ENCODE measurements around the gene CKS1B. TPM values are rescaled to one million over a fixed set of nuclear protein-coding genes. Genes with fewer than 3 reads are reported as not detected.
A peak's percentile ranks its signal among the peaks of the same experiment; 100 is the strongest.

Gene CKS1B
- total and polyA plus RNA-seq, 9 of the 15 experiments (the other 6 are each of a cell fraction or from before 2014, with no cell fraction given) = 215 to 1,103 (median 460) TPM

DNA sequence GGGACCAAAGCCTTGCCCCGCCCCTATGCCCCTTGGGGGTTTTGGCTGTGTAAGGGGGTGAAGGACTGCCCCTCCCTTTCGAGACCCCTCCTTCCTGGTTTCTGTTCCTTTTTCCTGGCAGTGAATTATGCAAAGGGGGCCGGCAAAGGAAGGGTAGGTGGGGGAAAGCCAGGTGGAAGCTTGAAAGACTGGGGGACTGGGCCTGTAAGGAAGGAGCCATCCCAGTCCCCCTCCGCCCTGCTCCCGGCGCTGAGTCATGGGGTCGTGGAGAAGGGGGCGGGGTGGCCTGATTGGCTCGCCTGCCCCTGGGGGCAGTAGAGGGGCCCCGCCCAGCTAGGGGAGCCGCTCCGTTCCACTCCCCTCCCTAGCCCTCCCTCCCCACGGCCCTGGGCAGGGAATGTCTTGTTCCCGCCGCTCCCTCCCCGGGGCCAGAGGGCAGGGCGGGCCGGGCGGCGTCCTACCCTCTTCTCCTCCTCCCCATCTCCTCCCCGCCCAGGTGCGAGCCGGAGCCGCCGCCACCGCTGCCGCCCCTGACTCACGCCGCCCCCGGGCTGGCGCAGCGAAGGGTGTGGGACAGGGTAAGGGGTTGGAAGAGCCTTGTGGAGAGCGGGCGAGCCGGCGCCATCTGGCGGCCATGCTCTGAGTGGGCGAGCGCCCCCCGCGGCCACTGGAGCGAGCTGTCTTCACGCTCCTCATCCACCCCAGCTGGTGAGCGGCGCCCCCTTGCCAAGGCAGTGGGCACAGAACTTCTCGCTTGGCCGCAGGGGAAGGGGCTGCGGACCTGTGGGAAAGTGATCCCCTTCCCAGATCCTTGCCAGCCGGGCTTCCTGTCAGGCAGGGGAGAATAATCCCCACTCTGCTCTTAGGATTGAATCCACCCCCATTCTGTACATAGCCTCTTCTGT, 42.8 kb downstream of the CKS1B start (continued):
- TF ChIP-seq, protein P1, sequence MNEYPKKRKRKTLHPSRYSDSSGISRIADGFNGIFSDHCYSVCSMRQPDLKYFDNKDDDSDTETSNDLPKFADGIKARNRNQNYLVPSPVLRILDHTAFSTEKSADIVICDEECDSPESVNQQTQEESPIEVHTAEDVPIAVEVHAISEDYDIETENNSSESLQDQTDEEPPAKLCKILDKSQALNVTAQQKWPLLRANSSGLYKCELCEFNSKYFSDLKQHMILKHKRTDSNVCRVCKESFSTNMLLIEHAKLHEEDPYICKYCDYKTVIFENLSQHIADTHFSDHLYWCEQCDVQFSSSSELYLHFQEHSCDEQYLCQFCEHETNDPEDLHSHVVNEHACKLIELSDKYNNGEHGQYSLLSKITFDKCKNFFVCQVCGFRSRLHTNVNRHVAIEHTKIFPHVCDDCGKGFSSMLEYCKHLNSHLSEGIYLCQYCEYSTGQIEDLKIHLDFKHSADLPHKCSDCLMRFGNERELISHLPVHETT (CRISPR knock-in tag; conservative IDR thresholded peaks at IDR 0.05 in 1 of 2, IDR thresholded peaks at IDR 0.05 in 1 of 2) = 0 out of 4 replicates have a peak, but pooled peaks of 1 of the 2 experiments have one; percentile 54
- TF ChIP-seq HIVEP1 (CRISPR knock-in tag; IDR thresholded peaks at IDR 0.05) = no peak
- TF ChIP-seq, protein P2, sequence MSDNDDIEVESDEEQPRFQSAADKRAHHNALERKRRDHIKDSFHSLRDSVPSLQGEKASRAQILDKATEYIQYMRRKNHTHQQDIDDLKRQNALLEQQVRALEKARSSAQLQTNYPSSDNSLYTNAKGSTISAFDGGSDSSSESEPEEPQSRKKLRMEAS (CRISPR knock-in tag; IDR thresholded peaks at IDR 0.05) = peak; percentile 79
- TF ChIP-seq, protein P3, sequence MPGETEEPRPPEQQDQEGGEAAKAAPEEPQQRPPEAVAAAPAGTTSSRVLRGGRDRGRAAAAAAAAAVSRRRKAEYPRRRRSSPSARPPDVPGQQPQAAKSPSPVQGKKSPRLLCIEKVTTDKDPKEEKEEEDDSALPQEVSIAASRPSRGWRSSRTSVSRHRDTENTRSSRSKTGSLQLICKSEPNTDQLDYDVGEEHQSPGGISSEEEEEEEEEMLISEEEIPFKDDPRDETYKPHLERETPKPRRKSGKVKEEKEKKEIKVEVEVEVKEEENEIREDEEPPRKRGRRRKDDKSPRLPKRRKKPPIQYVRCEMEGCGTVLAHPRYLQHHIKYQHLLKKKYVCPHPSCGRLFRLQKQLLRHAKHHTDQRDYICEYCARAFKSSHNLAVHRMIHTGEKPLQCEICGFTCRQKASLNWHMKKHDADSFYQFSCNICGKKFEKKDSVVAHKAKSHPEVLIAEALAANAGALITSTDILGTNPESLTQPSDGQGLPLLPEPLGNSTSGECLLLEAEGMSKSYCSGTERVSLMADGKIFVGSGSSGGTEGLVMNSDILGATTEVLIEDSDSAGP (CRISPR knock-in tag; IDR thresholded peaks at IDR 0.05) = peak; percentile 52; the same call in 1 of the 2 replicates
- no peak for TF ChIP-seq DACH1 (IDR thresholded peaks at IDR 0.05; ENCODE audit: partially characterized antibody)
- TF ChIP-seq ETV5 (CRISPR knock-in tag; IDR thresholded peaks at IDR 0.05; ENCODE audit: low read depth) = peak; percentile 71; the same call in 1 of the 2 replicates
- no peak for TF ChIP-seq ZNF764 (CRISPR knock-in tag; IDR thresholded peaks at IDR 0.05; ENCODE audit: low read depth)
- TF ChIP-seq SRSF9 (IDR thresholded peaks at IDR 0.05; ENCODE audit: borderline replicate concordance, low read depth, low read length) = no peak
- TF ChIP-seq ZNF695 (CRISPR knock-in tag; IDR thresholded peaks at IDR 0.05) = no peak
- TF ChIP-seq RAD21 (CRISPR knock-in tag; conservative IDR thresholded peaks at IDR 0.05 in 1 of 2, IDR thresholded peaks at IDR 0.05 in 1 of 2) = peak; percentile 92 to 96
- peak; percentile 91; the same call in 1 of the 2 replicates for TF ChIP-seq PHF21A (IDR thresholded peaks at IDR 0.05; ENCODE audit: borderline replicate concordance, low read depth)
- peak; percentile 24 for TF ChIP-seq MEIS2 (IDR thresholded peaks at IDR 0.05; ENCODE audit: partially characterized antibody)
- peak; percentile 24; the same call in 1 of the 2 replicates for TF ChIP-seq MTA1 (IDR thresholded peaks at IDR 0.05; ENCODE audit: borderline replicate concordance)
- TF ChIP-seq, protein P4, sequence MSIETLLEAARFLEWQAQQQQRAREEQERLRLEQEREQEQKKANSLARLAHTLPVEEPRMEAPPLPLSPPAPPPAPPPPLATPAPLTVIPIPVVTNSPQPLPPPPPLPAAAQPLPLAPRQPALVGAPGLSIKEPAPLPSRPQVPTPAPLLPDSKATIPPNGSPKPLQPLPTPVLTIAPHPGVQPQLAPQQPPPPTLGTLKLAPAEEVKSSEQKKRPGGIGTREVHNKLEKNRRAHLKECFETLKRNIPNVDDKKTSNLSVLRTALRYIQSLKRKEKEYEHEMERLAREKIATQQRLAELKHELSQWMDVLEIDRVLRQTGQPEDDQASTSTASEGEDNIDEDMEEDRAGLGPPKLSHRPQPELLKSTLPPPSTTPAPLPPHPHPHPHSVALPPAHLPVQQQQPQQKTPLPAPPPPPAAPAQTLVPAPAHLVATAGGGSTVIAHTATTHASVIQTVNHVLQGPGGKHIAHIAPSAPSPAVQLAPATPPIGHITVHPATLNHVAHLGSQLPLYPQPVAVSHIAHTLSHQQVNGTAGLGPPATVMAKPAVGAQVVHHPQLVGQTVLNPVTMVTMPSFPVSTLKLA (conservative IDR thresholded peaks at IDR 0.05) = peak; percentile 66 to 85
- peak; percentile 59; the same call in 1 of the 2 replicates for TF ChIP-seq ZNF263 (CRISPR knock-in tag; IDR thresholded peaks at IDR 0.05; ENCODE audit: borderline replicate concordance)
- TF ChIP-seq, protein P5, sequence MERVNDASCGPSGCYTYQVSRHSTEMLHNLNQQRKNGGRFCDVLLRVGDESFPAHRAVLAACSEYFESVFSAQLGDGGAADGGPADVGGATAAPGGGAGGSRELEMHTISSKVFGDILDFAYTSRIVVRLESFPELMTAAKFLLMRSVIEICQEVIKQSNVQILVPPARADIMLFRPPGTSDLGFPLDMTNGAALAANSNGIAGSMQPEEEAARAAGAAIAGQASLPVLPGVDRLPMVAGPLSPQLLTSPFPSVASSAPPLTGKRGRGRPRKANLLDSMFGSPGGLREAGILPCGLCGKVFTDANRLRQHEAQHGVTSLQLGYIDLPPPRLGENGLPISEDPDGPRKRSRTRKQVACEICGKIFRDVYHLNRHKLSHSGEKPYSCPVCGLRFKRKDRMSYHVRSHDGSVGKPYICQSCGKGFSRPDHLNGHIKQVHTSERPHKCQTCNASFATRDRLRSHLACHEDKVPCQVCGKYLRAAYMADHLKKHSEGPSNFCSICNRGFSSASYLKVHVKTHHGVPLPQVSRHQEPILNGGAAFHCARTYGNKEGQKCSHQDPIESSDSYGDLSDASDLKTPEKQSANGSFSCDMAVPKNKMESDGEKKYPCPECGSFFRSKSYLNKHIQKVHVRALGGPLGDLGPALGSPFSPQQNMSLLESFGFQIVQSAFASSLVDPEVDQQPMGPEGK (CRISPR knock-in tag; IDR thresholded peaks at IDR 0.05; ENCODE audit: borderline replicate concordance) = no peak
